A673 (cell line): Measurements from ENCODE around the gene CIAPIN1. TPM values are rescaled to one million over a fixed set of nuclear protein-coding genes. Genes with fewer than 3 reads are reported as not detected.

Experiments
- BruUV-seq: library from RNA; stranded (reverse); fragments of 400-500 nt; replicated peaks from 2 replicates; lab custom pipeline; 2021; lab: Mats Ljungman, UMichigan
- CTCF ChIA-PET: fragments of 300-600 bp; sonication (Branson Sonifier 250); formaldehyde crosslinking; loops from one replicate; lab custom pipeline; 2022; ENCODE audit warnings: antibody characterized with exemption; lab: Charles Lee
- POLR2A ChIA-PET: fragments of 300-600 bp; sonication (Branson Sonifier 250); formaldehyde crosslinking; loops from one replicate; lab custom pipeline; 2022; ENCODE audit warnings: antibody characterized with exemption; ENCODE audit not compliant: low non-redundant PET; lab: Charles Lee
- DNase-seq: peaks from one replicate; pipeline ENCODE4 v3.0.0-alpha.2; 2015; ENCODE audit warnings: low spot score
- H3K27ac ChIP-seq: fragments of 200-600 bp; sonication (generic); 2 replicates; pipeline ENCODE4 v1.5.1; 2016; ENCODE audit warnings: mixed run types, low read depth, mild to moderate bottlenecking, mixed read lengths, antibody characterized with exemption, low read length; ENCODE audit not compliant: poor library complexity, severe bottlenecking
- H3K27me3 ChIP-seq: fragments of 200-600 bp; sonication (generic); replicated peaks from 2 replicates; pipeline ENCODE4 v1.6.1; 2017; ENCODE audit warnings: mixed run types, low read depth, mild to moderate bottlenecking, mixed read lengths, antibody characterized with exemption, low read length; ENCODE audit not compliant: insufficient read depth, poor library complexity
- H3K36me3 ChIP-seq: fragments of 200-600 bp; sonication (generic); 2 replicates; pipeline ENCODE4 v1.6.1; 2016; ENCODE audit warnings: mixed run types, mild to moderate bottlenecking, mixed read lengths, antibody characterized with exemption, low read length; ENCODE audit not compliant: insufficient read depth, poor library complexity, severe bottlenecking
- H3K4me1 ChIP-seq: fragments of 200-600 bp; sonication (generic); 2 replicates; pipeline ENCODE4 v1.6.1; 2017; ENCODE audit warnings: mixed run types, mild to moderate bottlenecking, mixed read lengths, antibody characterized with exemption, low read length; ENCODE audit not compliant: insufficient read depth, poor library complexity, severe bottlenecking
- H3K4me3 ChIP-seq: fragments of 200-600 bp; sonication (generic); 2 replicates; pipeline ENCODE4 v1.5.1; 2016; ENCODE audit warnings: low read depth, mixed run types, mild to moderate bottlenecking, mixed read lengths, low read length; ENCODE audit not compliant: poor library complexity, severe bottlenecking
- H3K9me3 ChIP-seq: fragments of 200-600 bp; sonication (generic); 2 replicates; pipeline ENCODE4 v1.6.1; 2016; ENCODE audit warnings: mixed run types, low read depth, mild to moderate bottlenecking, mixed read lengths, antibody characterized with exemption, low read length; ENCODE audit not compliant: poor library complexity, severe bottlenecking
- CTCF ChIP-seq: fragments of 300-800, 200-600 bp; sonication (generic); conservative IDR thresholded peaks from 2 replicates; pipeline ENCODE4 v1.5.1; 2017; ENCODE audit warnings: low read depth, mild to moderate bottlenecking, antibody characterized with exemption, low read length, moderate library complexity, mixed read lengths
- EZH2 ChIP-seq: fragments of 200-600 bp; sonication (generic); IDR thresholded peaks from 2 replicates; pipeline ENCODE4 v1.6.1; 2017; ENCODE audit warnings: borderline replicate concordance, low read depth, mild to moderate bottlenecking, mixed read lengths, antibody characterized with exemption, low read length; ENCODE audit not compliant: poor library complexity, severe bottlenecking
- intact Hi-C: fragments of 100-400 bp; cut with micrococcal nuclease; formaldehyde crosslinking; loops from one replicate; pipeline ENCODE4 v1.10.0; 2022; ENCODE audit not compliant: unreplicated experiment
- total RNA-seq: library from RNA; stranded (reverse); gene quantifications from 2 replicates; pipeline ENCODE4 v1.2.3, GENCODE V29; 2021

CIAPIN1 gene
- total RNA-seq, 1 experiment from 2014 or later: 95.1 TPM

- intact Hi-C loops: no loop called here
- Histone ChIP-seq H3K27me3 (no peaks in the 10 kb centered on the region), H3K36me3 (peaks cover 78% of the 10 kb centered on the region), H3K4me1 (no peaks in the 10 kb centered on the region), H3K9me3 (no peaks in the 10 kb centered on the region), H3K27ac (no peak overlapping the region), H3K4me3 (no peak overlapping the region)
- BruUV-seq: no TSS peak
- ChIA-PET CTCF (no interaction called here), POLR2A (no interaction called here)
- TF ChIP-seq CTCF (no peak), EZH2 (no peak)
- DNase-seq: no peak
These were observed 14.7 kb downstream of the CIAPIN1 start for GRCh38 chr16:57432505-57432904.

- no peaks in the 10 kb centered on the region for H3K27me3 ChIP-seq
- TF ChIP-seq EZH2 (no peak), CTCF (no peak)
- H3K36me3 ChIP-seq: peaks cover 72% of the 10 kb centered on the region
- no peak overlapping the region for H3K27ac ChIP-seq
- BruUV-seq: no TSS peak
- no peak overlapping the region for H3K4me3 ChIP-seq
- ChIA-PET CTCF (no interaction called here), POLR2A (interaction anchor here (0.7 kb wide), 2 partner anchors 317 to 336 kb away, joined by 3 read pairs; no protein-coding TSS in a partner anchor)
- no peak for DNase-seq
- no peaks in the 10 kb centered on the region for H3K9me3 ChIP-seq
- intact Hi-C loops: no loop called here
- H3K4me1 ChIP-seq: no peaks in the 10 kb centered on the region
These were observed 16.2 kb downstream of the CIAPIN1 start for GRCh38 chr16:57430955-57431354.

- Histone ChIP-seq H3K27ac (no peak overlapping the region), H3K4me1 (no peaks in the 10 kb centered on the region), H3K27me3 (no peaks in the 10 kb centered on the region), H3K4me3 (no peak overlapping the region), H3K9me3 (no peaks in the 10 kb centered on the region), H3K36me3 (peaks cover 41% of the 10 kb centered on the region)
- intact Hi-C loops: no loop called here
- no TSS peak for BruUV-seq
- no peak for DNase-seq
- TF ChIP-seq EZH2: no peak
- no peak for TF ChIP-seq CTCF
- ChIA-PET CTCF (no interaction called here), POLR2A (no interaction called here)
These were observed 19.4 kb downstream of the CIAPIN1 start for GRCh38 chr16:57427824-57428223.
